ENCODE results near the gene LRRFIP1.

Gene LRRFIP1

DNA sequence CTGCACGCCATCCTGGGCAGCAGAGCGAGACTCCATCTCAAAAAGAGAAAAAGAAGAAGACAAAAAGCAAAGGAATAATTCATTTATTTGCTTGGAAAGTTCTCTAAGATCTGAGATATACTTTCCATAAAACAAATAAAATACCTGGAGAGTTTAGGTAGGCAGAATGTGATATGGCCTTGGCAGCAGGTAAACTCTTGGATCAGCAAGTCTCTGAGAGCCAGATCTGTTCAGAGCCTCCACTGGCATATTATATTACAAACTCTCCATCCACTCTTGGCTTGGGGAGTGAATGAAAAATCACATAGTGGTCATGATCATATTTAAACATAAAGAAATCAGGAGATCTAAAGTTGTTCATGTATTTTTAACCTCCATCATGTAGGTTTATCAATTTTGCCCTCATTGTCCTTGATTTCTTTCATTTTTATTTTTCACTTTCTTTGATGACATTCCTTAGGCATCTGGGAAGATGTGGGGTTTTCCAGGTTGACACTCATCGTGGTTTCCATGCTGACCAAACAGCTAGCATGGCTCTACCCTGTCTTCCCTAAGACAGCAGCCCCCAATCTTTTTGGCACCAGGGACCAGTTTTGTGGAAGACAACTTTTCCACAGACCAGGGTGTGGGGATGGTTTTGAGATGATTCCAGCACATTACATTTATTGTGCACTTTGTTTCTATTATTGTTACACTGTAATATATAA, 10.2 kb downstream of the LRRFIP1 start:
- no peak for DNase-seq
- Histone ChIP-seq H3K9me3 (ENCODE audit: control extremely low read depth in 1 of 5, control insufficient read depth in 4 of 5, insufficient read depth in 2 of 5, low read depth in 1 of 5, low read length in 4 of 5) (peaks cover 0 to 11% (median 2%) of the 10 kb centered on the region in 5 experiments), H3K4me1 (ENCODE audit: control extremely low read depth in 1 of 4, control insufficient read depth in 4 of 4, insufficient read depth in 4 of 4, low read length in 3 of 4) (no peaks in the 10 kb centered on the region), H3K27ac (ENCODE audit: insufficient read depth in 1 of 2, low read depth in 1 of 2, low read length in 2 of 2, poor library complexity in 1 of 2, severe bottlenecking in 2 of 2) (no peak overlapping the region), H3K4me3 (ENCODE audit: control insufficient read depth in 1 of 7, extremely low read depth in 1 of 7, insufficient read depth in 4 of 7, low read depth in 2 of 7, low read length in 6 of 7) (no peak overlapping the region), H3K36me3 (ENCODE audit: control insufficient read depth in 4 of 4, insufficient read depth in 4 of 4, low read length in 3 of 4) (no peaks in the 10 kb centered on the region), H3K27me3 (replicated peaks in 2 of 5; ENCODE audit: control insufficient read depth in 4 of 5, insufficient read depth in 5 of 5, low read length in 4 of 5) (no peaks in the 10 kb centered on the region)
- WGBS (ENCODE audit: insufficient coverage), result 67% methylated on average over 1 of the region's 3 CpGs
- ChIA-PET POLR2A (no interaction called here), CTCF (interaction anchor here (0.6 to 2.3 kb wide), 5 partner anchors 16 to 1970 kb away, joined by 3 to 7 read pairs (median 3); no protein-coding TSS in a partner anchor)

DNA sequence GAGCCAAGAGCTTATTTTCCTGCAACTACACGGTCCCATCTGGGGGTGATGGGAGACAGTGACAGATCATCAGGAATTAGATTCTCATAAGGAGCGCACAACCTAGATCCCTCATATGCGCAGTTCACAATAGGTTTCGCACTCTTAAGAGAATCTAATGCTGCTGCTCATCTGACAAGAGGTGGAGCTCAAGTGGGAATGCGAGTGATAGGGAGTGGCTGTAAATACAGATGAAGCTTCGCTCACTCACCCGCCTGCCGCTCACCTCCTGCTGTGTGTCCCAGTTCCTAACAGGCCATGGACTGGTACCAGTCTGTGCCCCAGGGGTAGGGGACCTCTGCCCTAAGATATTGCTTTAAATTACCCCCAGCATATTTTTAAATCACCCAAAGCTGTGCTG, 10.8 kb downstream of the LRRFIP1 start:
- CTCF ChIA-PET, result interaction anchor here (0.6 to 2.3 kb wide), 5 partner anchors 17 to 1971 kb away, joined by 3 to 7 read pairs (median 3); no protein-coding TSS in a partner anchor

DNA sequence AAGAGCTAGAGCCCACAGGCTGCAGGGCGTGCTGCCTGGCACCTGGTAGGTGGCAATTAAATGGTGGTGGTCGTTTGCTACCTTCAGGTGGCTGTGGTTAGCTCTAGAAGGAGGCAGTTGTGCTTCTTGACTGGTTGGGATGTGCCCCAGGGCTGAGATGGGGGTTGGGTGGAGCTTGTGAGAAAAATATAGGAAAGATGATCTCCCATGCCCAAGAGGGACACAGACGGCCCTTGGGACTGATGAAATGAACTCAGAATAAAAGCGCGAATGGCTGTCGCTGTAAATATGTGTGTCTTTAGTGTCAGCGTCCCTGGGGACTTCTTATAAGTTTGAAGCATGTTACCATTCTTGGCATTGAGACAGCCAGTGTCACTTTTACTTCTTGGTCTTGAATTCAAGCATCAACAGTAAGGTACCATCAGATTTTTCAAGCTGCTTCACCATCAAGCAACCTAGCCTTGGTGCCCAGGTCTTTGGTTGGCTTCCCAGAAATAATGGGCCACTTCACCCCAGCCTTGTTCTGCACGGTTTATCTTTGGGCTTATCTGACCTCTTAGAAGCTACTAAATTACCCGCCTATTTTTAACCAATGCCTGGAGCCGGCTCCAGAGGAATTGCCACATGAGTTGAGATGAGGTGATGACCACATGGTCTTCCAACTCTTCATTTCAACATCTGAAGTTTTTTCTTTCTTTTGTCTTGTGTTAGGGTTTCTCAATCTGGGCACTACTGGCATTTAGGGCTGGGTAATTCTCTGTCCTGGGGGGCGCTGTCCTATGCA, 11.9 kb downstream of the LRRFIP1 start:
- Histone ChIP-seq H3K27me3 (replicated peaks in 2 of 5; ENCODE audit: control insufficient read depth in 4 of 5, insufficient read depth in 5 of 5, low read length in 4 of 5) (no peaks in the 10 kb centered on the region), H3K27ac (ENCODE audit: insufficient read depth in 1 of 2, low read depth in 1 of 2, low read length in 2 of 2, poor library complexity in 1 of 2, severe bottlenecking in 2 of 2) (no peak overlapping the region), H3K36me3 (ENCODE audit: control insufficient read depth in 4 of 4, insufficient read depth in 4 of 4, low read length in 3 of 4) (no peaks in the 10 kb centered on the region), H3K4me3 (ENCODE audit: control insufficient read depth in 1 of 7, extremely low read depth in 1 of 7, insufficient read depth in 4 of 7, low read depth in 2 of 7, low read length in 6 of 7) (no peak overlapping the region), H3K9me3 (ENCODE audit: control extremely low read depth in 1 of 5, control insufficient read depth in 4 of 5, insufficient read depth in 2 of 5, low read depth in 1 of 5, low read length in 4 of 5) (peaks cover 0 to 10% (median 2%) of the 10 kb centered on the region in 5 experiments), H3K4me1 (ENCODE audit: control extremely low read depth in 1 of 4, control insufficient read depth in 4 of 4, insufficient read depth in 4 of 4, low read length in 3 of 4) (no peaks in the 10 kb centered on the region)
- 88% methylated on average over 9 of the region's 11 CpGs for WGBS (ENCODE audit: insufficient coverage)
- no peak for DNase-seq
- ChIA-PET CTCF (interaction anchor here (1.1 to 2.5 kb wide), 5 partner anchors 13 to 34 kb away, joined by 3 to 12 read pairs (median 4); no protein-coding TSS in a partner anchor), POLR2A (no interaction called here)

More for the DNA sequence above, 10.8 kb downstream of the LRRFIP1 start:
- H3K4me3 ChIP-seq (ENCODE audit: control insufficient read depth in 1 of 7, extremely low read depth in 1 of 7, insufficient read depth in 4 of 7, low read depth in 2 of 7, low read length in 6 of 7), result no peak overlapping the region
- H3K27me3 ChIP-seq (replicated peaks in 2 of 5; ENCODE audit: control insufficient read depth in 4 of 5, insufficient read depth in 5 of 5, low read length in 4 of 5), result no peaks in the 10 kb centered on the region
- no peak overlapping the region for H3K27ac ChIP-seq (ENCODE audit: insufficient read depth in 1 of 2, low read depth in 1 of 2, low read length in 2 of 2, poor library complexity in 1 of 2, severe bottlenecking in 2 of 2)
- DNase-seq, result no peak
- H3K4me1 ChIP-seq (ENCODE audit: control extremely low read depth in 1 of 4, control insufficient read depth in 4 of 4, insufficient read depth in 4 of 4, low read length in 3 of 4), result no peaks in the 10 kb centered on the region
- 94% methylated on average over 6 of the region's 8 CpGs for WGBS (ENCODE audit: insufficient coverage)
- H3K36me3 ChIP-seq (ENCODE audit: control insufficient read depth in 4 of 4, insufficient read depth in 4 of 4, low read length in 3 of 4), result no peaks in the 10 kb centered on the region
- POLR2A ChIA-PET, result no interaction called here
- peaks cover 0 to 11% (median 2%) of the 10 kb centered on the region in 5 experiments for H3K9me3 ChIP-seq (ENCODE audit: control extremely low read depth in 1 of 5, control insufficient read depth in 4 of 5, insufficient read depth in 2 of 5, low read depth in 1 of 5, low read length in 4 of 5)

DNA sequence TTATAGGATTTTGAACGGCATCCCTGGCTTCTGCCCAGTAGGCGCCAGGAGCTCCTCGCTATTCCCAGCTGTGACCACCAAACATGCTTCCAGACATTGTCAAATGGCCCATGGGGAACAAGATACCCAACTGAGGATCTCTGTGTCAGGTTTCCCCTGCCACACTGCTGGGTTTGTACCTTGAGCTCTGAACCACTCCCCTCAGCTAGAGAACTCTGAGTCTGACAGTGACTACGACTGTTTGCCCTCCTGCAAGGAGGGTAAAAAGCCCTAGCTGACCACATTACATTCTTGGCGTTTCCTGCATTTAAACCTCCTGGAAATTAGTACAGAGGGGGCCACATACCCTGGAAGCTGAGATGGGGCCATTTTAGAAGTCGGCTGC, 12.4 kb downstream of the LRRFIP1 start:
- Histone ChIP-seq H3K4me1 (ENCODE audit: control extremely low read depth in 1 of 4, control insufficient read depth in 4 of 4, insufficient read depth in 4 of 4, low read length in 3 of 4) (no peaks in the 10 kb centered on the region), H3K27ac (ENCODE audit: insufficient read depth in 1 of 2, low read depth in 1 of 2, low read length in 2 of 2, poor library complexity in 1 of 2, severe bottlenecking in 2 of 2) (no peak overlapping the region), H3K27me3 (replicated peaks in 2 of 5; ENCODE audit: control insufficient read depth in 4 of 5, insufficient read depth in 5 of 5, low read length in 4 of 5) (no peaks in the 10 kb centered on the region), H3K4me3 (ENCODE audit: control insufficient read depth in 1 of 7, extremely low read depth in 1 of 7, insufficient read depth in 4 of 7, low read depth in 2 of 7, low read length in 6 of 7) (no peak overlapping the region), H3K36me3 (ENCODE audit: control insufficient read depth in 4 of 4, insufficient read depth in 4 of 4, low read length in 3 of 4) (no peaks in the 10 kb centered on the region), H3K9me3 (ENCODE audit: control extremely low read depth in 1 of 5, control insufficient read depth in 4 of 5, insufficient read depth in 2 of 5, low read depth in 1 of 5, low read length in 4 of 5) (peaks cover 0 to 5% (median 1%) of the 10 kb centered on the region in 5 experiments)
- WGBS (ENCODE audit: insufficient coverage), result 100% methylated on average over 6 of the region's 6 CpGs
- no peak for DNase-seq
- CTCF ChIA-PET, result interaction anchor here (1.1 to 2.5 kb wide), 4 partner anchors 14 to 33 kb away, joined by 3 to 12 read pairs (median 4); no protein-coding TSS in a partner anchor
- POLR2A ChIA-PET, result no interaction called here

DNA sequence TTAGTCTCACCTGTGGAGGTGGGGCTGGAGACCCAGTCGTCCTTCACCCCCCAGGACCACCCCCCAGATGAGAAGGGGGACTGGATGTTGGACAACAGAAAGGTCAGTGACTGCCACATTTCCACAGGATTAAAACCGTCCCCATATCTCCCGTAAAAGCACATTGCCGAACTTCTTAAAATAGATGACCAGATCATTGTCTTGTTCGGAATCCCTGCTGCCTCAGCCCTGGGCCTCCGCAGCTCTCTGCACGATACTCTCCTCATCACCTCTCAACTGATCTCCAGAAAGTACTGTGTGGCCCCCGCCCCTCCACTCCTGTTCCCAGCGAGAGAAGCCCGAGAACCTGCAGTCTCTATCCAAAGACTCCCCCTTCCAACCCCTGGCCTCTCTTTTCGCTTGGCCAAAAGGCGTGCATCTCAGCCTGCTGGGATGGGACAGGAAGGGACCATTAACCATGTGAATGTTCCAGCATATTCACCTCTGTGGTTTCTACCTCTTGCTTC, 13.2 kb downstream of the LRRFIP1 start:
- DNase-seq, result no peak
- ChIA-PET CTCF (interaction anchor here (2.5 kb wide), 1 partner anchor 33 kb away, joined by 12 read pairs; no protein-coding TSS in a partner anchor), POLR2A (no interaction called here)
- Histone ChIP-seq H3K27ac (ENCODE audit: insufficient read depth in 1 of 2, low read depth in 1 of 2, low read length in 2 of 2, poor library complexity in 1 of 2, severe bottlenecking in 2 of 2) (no peak overlapping the region), H3K4me3 (ENCODE audit: control insufficient read depth in 1 of 7, extremely low read depth in 1 of 7, insufficient read depth in 4 of 7, low read depth in 2 of 7, low read length in 6 of 7) (no peak overlapping the region), H3K27me3 (replicated peaks in 2 of 5; ENCODE audit: control insufficient read depth in 4 of 5, insufficient read depth in 5 of 5, low read length in 4 of 5) (no peaks in the 10 kb centered on the region), H3K9me3 (ENCODE audit: control extremely low read depth in 1 of 5, control insufficient read depth in 4 of 5, insufficient read depth in 2 of 5, low read depth in 1 of 5, low read length in 4 of 5) (peaks cover 0 to 3% (median 0%) of the 10 kb centered on the region in 5 experiments), H3K36me3 (ENCODE audit: control insufficient read depth in 4 of 4, insufficient read depth in 4 of 4, low read length in 3 of 4) (no peaks in the 10 kb centered on the region), H3K4me1 (ENCODE audit: control extremely low read depth in 1 of 4, control insufficient read depth in 4 of 4, insufficient read depth in 4 of 4, low read length in 3 of 4) (no peaks in the 10 kb centered on the region)
- 91% methylated on average over 9 of the region's 12 CpGs for WGBS (ENCODE audit: insufficient coverage)

DNA sequence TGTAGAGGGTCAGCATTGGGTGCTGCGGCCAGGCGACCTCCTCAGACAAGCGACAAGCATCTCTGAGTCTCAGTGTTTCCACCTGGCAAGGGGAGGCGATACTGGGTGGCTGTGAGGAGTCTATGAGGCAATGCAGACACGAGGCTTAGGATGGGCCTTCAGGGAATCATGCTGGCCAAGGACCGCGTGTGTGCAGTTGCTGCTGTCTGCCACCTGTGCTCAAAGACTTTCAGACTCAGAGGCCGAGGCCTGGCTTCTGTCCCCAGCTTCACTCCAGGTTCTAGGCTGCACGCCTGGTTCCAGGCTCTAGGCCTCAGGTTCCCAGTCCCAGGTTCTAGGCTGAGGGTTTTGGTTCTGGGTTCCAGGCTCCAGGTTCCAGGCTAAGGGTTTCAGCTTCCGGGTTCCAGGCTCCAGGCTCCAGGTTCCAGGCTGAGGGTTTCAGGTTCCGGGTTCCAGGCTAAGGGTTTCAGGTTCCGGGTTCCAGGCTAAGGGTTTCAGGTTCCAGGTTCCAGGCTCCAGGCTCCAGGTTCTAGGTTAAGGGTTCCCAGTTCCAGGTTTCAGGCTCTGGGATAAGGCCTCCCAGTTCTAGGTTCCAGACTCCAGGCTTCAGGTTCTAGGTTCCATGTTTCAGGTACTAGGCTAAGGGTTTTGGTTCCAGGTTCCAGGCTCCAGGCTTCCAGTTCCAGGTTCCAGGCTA, 14.8 kb downstream of the LRRFIP1 start:
- 96% methylated on average over 12 of the region's 12 CpGs for WGBS (ENCODE audit: insufficient coverage)
- H3K4me1 ChIP-seq (ENCODE audit: control extremely low read depth in 1 of 4, control insufficient read depth in 4 of 4, insufficient read depth in 4 of 4, low read length in 3 of 4), result no peaks in the 10 kb centered on the region
- DNase-seq, result peak in 1 of 3 donors; percentile 32
- ChIA-PET CTCF (interaction anchor here (0.9 kb wide), 1 partner anchor 11 kb away, joined by 3 read pairs; no protein-coding TSS in a partner anchor), POLR2A (no interaction called here)
- H3K36me3 ChIP-seq (ENCODE audit: control insufficient read depth in 4 of 4, insufficient read depth in 4 of 4, low read length in 3 of 4), result no peaks in the 10 kb centered on the region
- no peak overlapping the region for H3K27ac ChIP-seq (ENCODE audit: insufficient read depth in 1 of 2, low read depth in 1 of 2, low read length in 2 of 2, poor library complexity in 1 of 2, severe bottlenecking in 2 of 2)
- H3K9me3 ChIP-seq (ENCODE audit: control extremely low read depth in 1 of 5, control insufficient read depth in 4 of 5, insufficient read depth in 2 of 5, low read depth in 1 of 5, low read length in 4 of 5), result no peaks in the 10 kb centered on the region
- H3K4me3 ChIP-seq (ENCODE audit: control insufficient read depth in 1 of 7, extremely low read depth in 1 of 7, insufficient read depth in 4 of 7, low read depth in 2 of 7, low read length in 6 of 7), result no peak overlapping the region
- H3K27me3 ChIP-seq (replicated peaks in 2 of 5; ENCODE audit: control insufficient read depth in 4 of 5, insufficient read depth in 5 of 5, low read length in 4 of 5), result no peaks in the 10 kb centered on the region

Measured in common myeloid progenitor, CD34-positive (primary cell).